Measurements from ENCODE around the gene MRPL23.

The MRPL23 gene

GRCh38 chr11:2004466-2004865 is 57.3 kb downstream of the MRPL23 start:
- no peak for DNase-seq (ENCODE audit: extremely low spot score)
- TF ChIP-seq, protein P1, sequence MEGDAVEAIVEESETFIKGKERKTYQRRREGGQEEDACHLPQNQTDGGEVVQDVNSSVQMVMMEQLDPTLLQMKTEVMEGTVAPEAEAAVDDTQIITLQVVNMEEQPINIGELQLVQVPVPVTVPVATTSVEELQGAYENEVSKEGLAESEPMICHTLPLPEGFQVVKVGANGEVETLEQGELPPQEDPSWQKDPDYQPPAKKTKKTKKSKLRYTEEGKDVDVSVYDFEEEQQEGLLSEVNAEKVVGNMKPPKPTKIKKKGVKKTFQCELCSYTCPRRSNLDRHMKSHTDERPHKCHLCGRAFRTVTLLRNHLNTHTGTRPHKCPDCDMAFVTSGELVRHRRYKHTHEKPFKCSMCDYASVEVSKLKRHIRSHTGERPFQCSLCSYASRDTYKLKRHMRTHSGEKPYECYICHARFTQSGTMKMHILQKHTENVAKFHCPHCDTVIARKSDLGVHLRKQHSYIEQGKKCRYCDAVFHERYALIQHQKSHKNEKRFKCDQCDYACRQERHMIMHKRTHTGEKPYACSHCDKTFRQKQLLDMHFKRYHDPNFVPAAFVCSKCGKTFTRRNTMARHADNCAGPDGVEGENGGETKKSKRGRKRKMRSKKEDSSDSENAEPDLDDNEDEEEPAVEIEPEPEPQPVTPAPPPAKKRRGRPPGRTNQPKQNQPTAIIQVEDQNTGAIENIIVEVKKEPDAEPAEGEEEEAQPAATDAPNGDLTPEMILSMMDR (IDR thresholded peaks at IDR 0.05; ENCODE audit: control extremely low read depth, extremely low read depth, low read depth, missing control alignments), result no peak
- ChIA-PET CTCF (interaction anchor here (0.6 to 1.2 kb wide), 3 partner anchors 171 to 352 kb away, joined by 3 read pairs; no protein-coding TSS in a partner anchor), POLR2A (no interaction called here)
